OCI-LY1 (cell line): Measurements from ENCODE around the gene ZBTB20.

Experiments used
- H2AFZ ChIP-seq: fragments of 200-600 bp; sonication (generic), shearing (Covaris generic); 2 replicates; pipeline ENCODE4 v1.6.0; 2014; ENCODE audit warnings: antibody characterized with exemption, mild to moderate bottlenecking, low read length
- H3F3A ChIP-seq: fragments of 200-600 bp; sonication (generic), shearing (Covaris generic); 2 replicates; pipeline ENCODE4 v1.6.0; 2014; ENCODE audit warnings: mild to moderate bottlenecking, antibody characterized with exemption, low read length, moderate library complexity; ENCODE audit not compliant: insufficient read depth
- H3K27ac ChIP-seq: fragments of 200-600 bp; sonication (generic); 2 replicates; pipeline ENCODE4 v1.5.1; 2014; ENCODE audit warnings: low read length, mixed run types, mild to moderate bottlenecking, low read depth; ENCODE audit not compliant: poor library complexity, severe bottlenecking
- H3K27me3 ChIP-seq: fragments of 200-600 bp; sonication (generic); 2 replicates; pipeline ENCODE4 v1.6.0; 2014; ENCODE audit warnings: antibody characterized with exemption, mild to moderate bottlenecking, low read length, moderate library complexity; ENCODE audit not compliant: insufficient read depth
- H3K36me3 ChIP-seq: fragments of 200-600 bp; sonication (generic); 2 replicates; pipeline ENCODE4 v1.6.1; 2014; ENCODE audit warnings: mild to moderate bottlenecking, antibody characterized with exemption, low read length, moderate library complexity, mixed read lengths; ENCODE audit not compliant: insufficient read depth
- H3K4me1 ChIP-seq: fragments of 200-600 bp; sonication (generic); 2 replicates; pipeline ENCODE4 v1.5.1; 2014; ENCODE audit warnings: mild to moderate bottlenecking, low read length, moderate library complexity; ENCODE audit not compliant: insufficient read depth, severe bottlenecking
- H3K4me2 ChIP-seq: fragments of 200-600 bp; sonication (generic), shearing (Covaris generic); 2 replicates; pipeline ENCODE4 v1.6.1; 2014; ENCODE audit warnings: low read length
- H3K4me3 ChIP-seq: fragments of 200-600 bp; sonication (generic); 2 replicates; pipeline ENCODE4 v1.5.1; 2014; ENCODE audit warnings: low read length, low read depth, mild to moderate bottlenecking, mixed read lengths; ENCODE audit not compliant: poor library complexity, severe bottlenecking
- H3K79me2 ChIP-seq: fragments of 200-600 bp; shearing (Covaris generic); 2 replicates; pipeline ENCODE4 v1.6.1; 2016; ENCODE audit warnings: mixed run types, low read length, mixed read lengths; ENCODE audit not compliant: insufficient read depth
- H3K9ac ChIP-seq: fragments of 200-600 bp; sonication (generic), shearing (Covaris generic); 2 replicates; pipeline ENCODE4 v1.6.1; 2014; ENCODE audit warnings: mild to moderate bottlenecking, low read length, mixed read lengths
- H3K9me2 ChIP-seq: fragments of 200-600 bp; sonication (generic), shearing (Covaris generic); 2 replicates; pipeline ENCODE4 v1.6.1; 2014; ENCODE audit warnings: low read depth, mild to moderate bottlenecking, low read length, mixed read lengths
- H3K9me3 ChIP-seq: fragments of 200-600 bp; shearing (Covaris generic); 2 replicates; pipeline ENCODE4 v1.6.1; 2014; ENCODE audit warnings: low read length, mixed read lengths
- H4K20me1 ChIP-seq: fragments of 200-600 bp; sonication (generic), shearing (Covaris generic); 2 replicates; pipeline ENCODE4 v1.6.0; 2016; ENCODE audit warnings: mild to moderate bottlenecking, low read length; ENCODE audit not compliant: insufficient read depth
- CTCF ChIP-seq: fragments of 200-600 bp; sonication (generic), shearing (Covaris generic); IDR thresholded peaks from 2 replicates; pipeline ENCODE4 v1.5.1; 2017; ENCODE audit warnings: mild to moderate bottlenecking, antibody characterized with exemption, low read length, moderate library complexity, mixed read lengths
- EZH2 ChIP-seq: fragments of 200-600 bp; sonication (generic), shearing (Covaris generic); IDR thresholded peaks from 2 replicates; pipeline ENCODE4 v1.8.0; 2017; ENCODE audit warnings: borderline replicate concordance, mixed run types, mild to moderate bottlenecking, antibody characterized with exemption, low read length, moderate library complexity, mixed read lengths

Gene ZBTB20

GRCh38 chr3:114674036-114674435, 473.1 kb downstream of the ZBTB20 start:
- TF ChIP-seq CTCF = no peak
- H3K79me2 ChIP-seq = no peaks in the 10 kb centered on the region
- no peaks in the 10 kb centered on the region for H3K27me3 ChIP-seq
- no peaks in the 10 kb centered on the region for H3K9me2 ChIP-seq
- H3K9me3 ChIP-seq = no peaks in the 10 kb centered on the region
- H3K27ac ChIP-seq = no peak overlapping the region
- no peaks in the 10 kb centered on the region for H3K36me3 ChIP-seq
- H3K9ac ChIP-seq = no peak overlapping the region
- no peak overlapping the region for H3K4me3 ChIP-seq
- no peak overlapping the region for H2AFZ ChIP-seq
- H4K20me1 ChIP-seq = no peaks in the 10 kb centered on the region
- no peaks in the 10 kb centered on the region for H3K4me1 ChIP-seq
- H3K4me2 ChIP-seq = no peak overlapping the region
- H3F3A ChIP-seq = no peaks in the 10 kb centered on the region

GRCh38 chr3:114673481-114673880, 473.6 kb downstream of the ZBTB20 start:
- Histone ChIP-seq H3K79me2 (no peaks in the 10 kb centered on the region), H3K4me1 (no peaks in the 10 kb centered on the region), H3F3A (no peaks in the 10 kb centered on the region), H3K27me3 (no peaks in the 10 kb centered on the region), H4K20me1 (no peaks in the 10 kb centered on the region), H3K4me3 (no peak overlapping the region), H2AFZ (no peak overlapping the region), H3K36me3 (no peaks in the 10 kb centered on the region), H3K27ac (no peak overlapping the region), H3K4me2 (no peak overlapping the region), H3K9me2 (no peaks in the 10 kb centered on the region), H3K9ac (no peak overlapping the region), H3K9me3 (no peaks in the 10 kb centered on the region)
- no peak for TF ChIP-seq EZH2
- no peak for TF ChIP-seq CTCF

GRCh38 chr3:114672692-114673447, 474.2 kb downstream of the ZBTB20 start:
- Histone ChIP-seq H3K27ac (no peak overlapping the region), H3K27me3 (no peaks in the 10 kb centered on the region), H3K4me1 (no peaks in the 10 kb centered on the region), H3K4me2 (no peak overlapping the region), H3K9me3 (no peaks in the 10 kb centered on the region), H3K36me3 (no peaks in the 10 kb centered on the region), H3K9me2 (no peaks in the 10 kb centered on the region), H3K4me3 (no peak overlapping the region), H3K79me2 (no peaks in the 10 kb centered on the region), H3F3A (no peaks in the 10 kb centered on the region), H4K20me1 (no peaks in the 10 kb centered on the region), H2AFZ (no peak overlapping the region), H3K9ac (no peak overlapping the region)
- TF ChIP-seq EZH2 = no peak
